GM12873 (cell line): ENCODE data around the gene ZNF76.

Experiments used
- TF ChIP-seq, protein P1 (sequence below): IDR thresholded peaks from 2 replicates; pipeline ENCODE4 v1.5.1; 2012; ENCODE audit warnings: low read depth, mild to moderate bottlenecking, moderate library complexity, low read length, control low read depth; ENCODE audit not compliant: insufficient read depth; ENCODE audit errors: missing control alignments

ZNF76 gene

GRCh38 chr6:35258858-35259193 is 709 bp upstream of the ZNF76 start:
- TF ChIP-seq, protein P1, sequence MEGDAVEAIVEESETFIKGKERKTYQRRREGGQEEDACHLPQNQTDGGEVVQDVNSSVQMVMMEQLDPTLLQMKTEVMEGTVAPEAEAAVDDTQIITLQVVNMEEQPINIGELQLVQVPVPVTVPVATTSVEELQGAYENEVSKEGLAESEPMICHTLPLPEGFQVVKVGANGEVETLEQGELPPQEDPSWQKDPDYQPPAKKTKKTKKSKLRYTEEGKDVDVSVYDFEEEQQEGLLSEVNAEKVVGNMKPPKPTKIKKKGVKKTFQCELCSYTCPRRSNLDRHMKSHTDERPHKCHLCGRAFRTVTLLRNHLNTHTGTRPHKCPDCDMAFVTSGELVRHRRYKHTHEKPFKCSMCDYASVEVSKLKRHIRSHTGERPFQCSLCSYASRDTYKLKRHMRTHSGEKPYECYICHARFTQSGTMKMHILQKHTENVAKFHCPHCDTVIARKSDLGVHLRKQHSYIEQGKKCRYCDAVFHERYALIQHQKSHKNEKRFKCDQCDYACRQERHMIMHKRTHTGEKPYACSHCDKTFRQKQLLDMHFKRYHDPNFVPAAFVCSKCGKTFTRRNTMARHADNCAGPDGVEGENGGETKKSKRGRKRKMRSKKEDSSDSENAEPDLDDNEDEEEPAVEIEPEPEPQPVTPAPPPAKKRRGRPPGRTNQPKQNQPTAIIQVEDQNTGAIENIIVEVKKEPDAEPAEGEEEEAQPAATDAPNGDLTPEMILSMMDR = no peak

DNA sequence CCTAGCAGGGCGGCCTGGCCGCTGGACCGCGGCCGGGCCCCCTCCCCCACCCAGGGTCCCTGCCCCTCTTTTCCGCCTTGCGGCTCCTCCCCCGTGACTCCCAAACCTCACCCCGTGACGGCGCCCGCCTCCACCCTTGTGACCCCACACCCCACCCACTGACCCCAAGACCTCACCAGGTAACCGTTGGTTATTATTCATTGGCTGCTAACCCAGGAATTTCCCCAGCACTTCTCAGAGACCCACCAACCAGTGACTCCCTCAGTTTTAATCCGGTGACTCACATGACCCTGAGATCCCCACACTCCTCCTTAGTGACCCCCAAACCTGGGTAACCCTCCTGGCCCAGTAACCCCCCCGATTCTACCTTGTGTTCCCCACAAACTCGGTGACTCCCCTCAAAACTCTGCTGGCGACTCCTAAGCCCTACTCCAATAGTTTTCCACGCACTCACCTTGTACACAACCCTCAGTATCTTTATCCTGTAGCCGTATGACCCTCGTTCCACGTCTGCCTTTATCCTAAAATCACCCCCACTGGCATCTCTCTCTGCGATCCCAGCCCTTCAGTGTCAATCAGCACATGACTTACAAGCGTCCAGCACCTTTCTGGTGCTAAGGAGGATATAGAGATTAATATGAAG is 534 bp downstream of the ZNF76 start:
- TF ChIP-seq, protein P1 = no peak

GRCh38 chr6:35260591-35261570 is 1.3 kb downstream of the ZNF76 start:
- TF ChIP-seq, protein P1 = no peak

DNA sequence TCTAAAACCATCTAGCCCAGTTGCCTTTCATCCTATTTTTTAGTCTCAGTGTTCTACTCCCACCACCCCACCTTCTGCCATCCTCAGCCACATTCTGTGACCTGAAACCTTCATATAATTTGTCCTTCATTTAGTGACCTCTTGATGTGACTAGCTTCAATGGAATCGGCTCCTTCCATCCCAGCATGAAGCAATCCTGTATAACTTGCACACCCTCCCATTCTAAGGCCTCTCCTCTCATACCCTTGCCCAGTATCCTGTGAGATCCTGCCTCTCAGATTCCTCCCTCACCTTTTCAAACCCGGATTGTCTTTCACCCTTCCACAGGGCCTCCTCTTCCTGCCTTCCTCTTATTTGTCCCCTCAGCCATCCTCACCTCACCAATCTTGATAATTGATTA is 3.1 kb downstream of the ZNF76 start:
- TF ChIP-seq, protein P1 = no peak

DNA sequence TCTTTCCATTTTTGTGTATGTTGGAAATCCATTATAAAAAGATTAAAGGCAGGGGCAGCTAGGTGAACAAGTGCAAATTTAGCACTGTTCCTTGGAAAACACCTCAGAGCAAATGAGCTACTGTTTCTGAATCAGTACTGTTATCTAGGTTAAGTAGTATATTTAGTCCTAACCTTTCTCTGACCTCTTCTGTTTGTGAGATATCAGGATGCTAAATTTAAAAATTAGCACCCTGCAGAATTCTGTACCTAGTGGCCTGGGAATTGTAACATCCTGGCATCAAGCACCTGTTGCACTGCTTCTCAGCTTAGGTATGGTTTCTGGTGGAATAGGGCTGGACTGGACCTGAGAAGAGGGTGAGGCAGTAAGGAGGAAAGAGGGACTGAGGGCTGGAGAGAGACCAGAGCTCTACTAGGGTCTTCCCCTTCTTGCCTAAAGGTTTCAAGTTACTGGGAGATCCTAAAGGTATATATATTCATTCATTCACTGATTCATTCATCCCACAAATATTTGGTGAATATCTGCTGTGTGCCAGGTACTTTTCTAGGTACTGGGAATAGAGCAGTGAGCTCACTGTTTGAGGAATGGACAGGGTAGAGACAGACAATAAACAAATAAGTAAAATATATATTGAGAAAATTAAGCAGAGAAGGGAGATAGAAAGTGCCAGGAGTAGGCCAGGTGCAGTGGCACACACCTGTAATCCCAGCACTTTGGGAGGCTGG is 5.2 kb downstream of the ZNF76 start:
- TF ChIP-seq, protein P1 = no peak

DNA sequence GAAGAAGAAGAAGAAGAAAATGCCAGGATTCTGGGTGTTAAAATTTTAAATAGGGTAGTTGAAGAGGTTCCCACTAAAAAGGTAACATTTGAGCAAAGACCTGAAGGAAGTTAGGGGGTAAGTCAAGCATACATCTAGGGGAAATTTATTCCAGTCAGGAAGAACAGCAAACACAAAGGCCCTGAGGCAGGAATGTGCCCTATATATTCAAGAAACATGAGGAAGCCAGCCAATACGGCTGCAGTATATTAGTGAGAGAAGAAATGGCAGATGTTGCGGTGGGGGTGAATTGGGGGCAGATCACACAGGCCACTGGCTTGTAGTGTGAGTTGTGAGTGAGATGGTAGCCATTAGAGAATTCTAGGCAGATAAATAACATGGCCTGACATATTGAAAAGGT is 6.0 kb downstream of the ZNF76 start:
- TF ChIP-seq, protein P1 = no peak

DNA sequence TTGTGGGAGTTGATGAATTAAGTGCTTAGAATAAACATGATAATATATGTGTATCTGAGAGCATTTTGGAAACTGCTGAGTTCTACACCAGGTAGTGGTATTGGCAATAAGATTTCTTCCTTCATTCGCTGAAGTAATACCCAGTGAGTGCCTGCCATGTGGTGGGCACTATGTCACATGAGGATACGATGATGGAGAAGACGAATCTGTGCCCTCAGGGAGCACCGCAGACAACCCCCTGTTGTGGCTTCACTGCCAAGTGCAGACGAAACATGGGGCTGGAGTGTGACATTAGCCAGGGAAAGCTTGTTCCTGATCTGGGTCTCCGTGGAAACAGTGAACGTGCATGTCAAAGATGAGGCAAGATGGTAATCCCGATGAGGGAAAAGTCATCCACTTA is 7.9 kb downstream of the ZNF76 start:
- TF ChIP-seq, protein P1 = no peak
